ENCODE measurements around the gene RIPPLY3.

Gene RIPPLY3

GRCh38 chr21:36974851-36975192, 31.7 kb upstream of the RIPPLY3 start:
- Histone ChIP-seq H4K20me1 (ENCODE audit: insufficient read depth, low read length) (no peaks in the 10 kb centered on the region), H3K4me3 (ENCODE audit: low read depth in 1 of 2, low read length in 2 of 2) (no peak overlapping the region), H3K36me3 (ENCODE audit: insufficient read depth, low read length) (no peaks in the 10 kb centered on the region), H3K9ac (ENCODE audit: low read depth, low read length) (no peak overlapping the region), H3K4me2 (ENCODE audit: insufficient read depth, low read length) (no peak overlapping the region), H3K9me3 (ENCODE audit: insufficient read depth, low read length, severe bottlenecking) (no peaks in the 10 kb centered on the region), H2AFZ (ENCODE audit: low read depth, low read length) (no peak overlapping the region), H3K27me3 (ENCODE audit: insufficient read depth, low read length, poor library complexity) (no peaks in the 10 kb centered on the region), H3K4me1 (ENCODE audit: insufficient read depth, low read length) (no peaks in the 10 kb centered on the region), H3K79me2 (ENCODE audit: insufficient read depth, low read length) (no peaks in the 10 kb centered on the region), H3K27ac (ENCODE audit: low read length) (no peak overlapping the region)
- ATAC-seq (ENCODE audit: insufficient read depth, low read depth): no peak
- no peak for DNase-seq
- TF ChIP-seq CTCF (IDR thresholded peaks at IDR 0.05; ENCODE audit: borderline replicate concordance, extremely low read depth, low read length, poor library complexity, severe bottlenecking): no peak
- no peak for TF ChIP-seq EZH2 (IDR thresholded peaks at IDR 0.05; ENCODE audit: borderline replicate concordance, low read depth, low read length, severe bottlenecking)

GRCh38 chr21:36976228-36976861, 30.2 kb upstream of the RIPPLY3 start:
- DNase-seq (no peak), ATAC-seq (ENCODE audit: insufficient read depth, low read depth) (no peak)
- no peaks in the 10 kb centered on the region for H4K20me1 ChIP-seq (ENCODE audit: insufficient read depth, low read length)
- H3K4me3 ChIP-seq (ENCODE audit: low read depth in 1 of 2, low read length in 2 of 2): no peak overlapping the region
- no peaks in the 10 kb centered on the region for H3K79me2 ChIP-seq (ENCODE audit: insufficient read depth, low read length)
- no peak overlapping the region for H3K4me2 ChIP-seq (ENCODE audit: insufficient read depth, low read length)
- no peak overlapping the region for H3K9ac ChIP-seq (ENCODE audit: low read depth, low read length)
- no peak for TF ChIP-seq CTCF (IDR thresholded peaks at IDR 0.05; ENCODE audit: borderline replicate concordance, extremely low read depth, low read length, poor library complexity, severe bottlenecking)
- TF ChIP-seq EZH2 (IDR thresholded peaks at IDR 0.05; ENCODE audit: borderline replicate concordance, low read depth, low read length, severe bottlenecking): no peak
- H3K27me3 ChIP-seq (ENCODE audit: insufficient read depth, low read length, poor library complexity): no peaks in the 10 kb centered on the region
- H3K27ac ChIP-seq (ENCODE audit: low read length): no peak overlapping the region
- no peaks in the 10 kb centered on the region for H3K4me1 ChIP-seq (ENCODE audit: insufficient read depth, low read length)
- H2AFZ ChIP-seq (ENCODE audit: low read depth, low read length): no peak overlapping the region
- H3K9me3 ChIP-seq (ENCODE audit: insufficient read depth, low read length, severe bottlenecking): no peaks in the 10 kb centered on the region
- H3K36me3 ChIP-seq (ENCODE audit: insufficient read depth, low read length): no peaks in the 10 kb centered on the region

GRCh38 chr21:36976882-36977651, 29.4 kb upstream of the RIPPLY3 start:
- no peak for DNase-seq
- Histone ChIP-seq H3K4me2 (ENCODE audit: insufficient read depth, low read length) (no peak overlapping the region), H2AFZ (ENCODE audit: low read depth, low read length) (no peak overlapping the region), H4K20me1 (ENCODE audit: insufficient read depth, low read length) (no peaks in the 10 kb centered on the region), H3K36me3 (ENCODE audit: insufficient read depth, low read length) (no peaks in the 10 kb centered on the region), H3K27me3 (ENCODE audit: insufficient read depth, low read length, poor library complexity) (no peaks in the 10 kb centered on the region), H3K4me3 (ENCODE audit: low read depth in 1 of 2, low read length in 2 of 2) (no peak overlapping the region), H3K9ac (ENCODE audit: low read depth, low read length) (no peak overlapping the region), H3K27ac (ENCODE audit: low read length) (no peak overlapping the region), H3K79me2 (ENCODE audit: insufficient read depth, low read length) (no peaks in the 10 kb centered on the region), H3K4me1 (ENCODE audit: insufficient read depth, low read length) (no peaks in the 10 kb centered on the region), H3K9me3 (ENCODE audit: insufficient read depth, low read length, severe bottlenecking) (no peaks in the 10 kb centered on the region)
- TF ChIP-seq CTCF (IDR thresholded peaks at IDR 0.05; ENCODE audit: borderline replicate concordance, extremely low read depth, low read length, poor library complexity, severe bottlenecking) (peak; percentile 43), EZH2 (IDR thresholded peaks at IDR 0.05; ENCODE audit: borderline replicate concordance, low read depth, low read length, severe bottlenecking) (no peak)
- no peak for ATAC-seq (ENCODE audit: insufficient read depth, low read depth)

All from DND-41 (cell line).